ENCODE measurements around the gene RIPOR3. TPM values are rescaled to one million over a fixed set of nuclear protein-coding genes. Genes with fewer than 3 reads are reported as not detected.

Gene RIPOR3
- total and polyA plus RNA-seq, 9 of the 15 experiments (the other 6 are each of a cell fraction or from before 2014, with no cell fraction given), result 3.3 to 62.7 (median 21.4) TPM

- TF ChIP-seq, protein P1, sequence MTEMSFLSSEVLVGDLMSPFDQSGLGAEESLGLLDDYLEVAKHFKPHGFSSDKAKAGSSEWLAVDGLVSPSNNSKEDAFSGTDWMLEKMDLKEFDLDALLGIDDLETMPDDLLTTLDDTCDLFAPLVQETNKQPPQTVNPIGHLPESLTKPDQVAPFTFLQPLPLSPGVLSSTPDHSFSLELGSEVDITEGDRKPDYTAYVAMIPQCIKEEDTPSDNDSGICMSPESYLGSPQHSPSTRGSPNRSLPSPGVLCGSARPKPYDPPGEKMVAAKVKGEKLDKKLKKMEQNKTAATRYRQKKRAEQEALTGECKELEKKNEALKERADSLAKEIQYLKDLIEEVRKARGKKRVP (CRISPR knock-in tag; IDR thresholded peaks at IDR 0.05), result 0 out of 2 replicates have a peak, but pooled peaks have one; percentile 16
- TF ChIP-seq NUFIP1 (IDR thresholded peaks at IDR 0.05; ENCODE audit: partially characterized antibody) (no peak), ZNF561 (CRISPR knock-in tag; conservative IDR thresholded peaks at IDR 0.05) (no peak), HDAC8 (tag; IDR thresholded peaks at IDR 0.05) (no peak), TGIF2 (CRISPR knock-in tag; IDR thresholded peaks at IDR 0.05) (peak; percentile 84; the same call in 1 of the 2 replicates), ZFP36 (IDR thresholded peaks at IDR 0.05; ENCODE audit: low read depth, low read length, partially characterized antibody) (no peak), POLR2H (tag; IDR thresholded peaks at IDR 0.05; ENCODE audit: low read depth) (no peak), CHCHD3 (CRISPR knock-in tag; IDR thresholded peaks at IDR 0.05) (no peak), CSDE1 (IDR thresholded peaks at IDR 0.05) (no peak), ZNF217 (CRISPR knock-in tag; IDR thresholded peaks at IDR 0.05) (no peak), ZNF830 (CRISPR knock-in tag; IDR thresholded peaks at IDR 0.05) (no peak), MCM3 (IDR thresholded peaks at IDR 0.05) (no peak), ESRRB (CRISPR knock-in tag; IDR thresholded peaks at IDR 0.05; ENCODE audit: borderline replicate concordance) (no peak), HIVEP1 (CRISPR knock-in tag; IDR thresholded peaks at IDR 0.05) (no peak), HSF4 (CRISPR knock-in tag; IDR thresholded peaks at IDR 0.05; ENCODE audit: borderline replicate concordance) (no peak), PTTG1 (tag; IDR thresholded peaks at IDR 0.05; ENCODE audit: low read depth) (no peak), SP2 (IDR thresholded peaks at IDR 0.05; ENCODE audit: extremely low read depth, low read depth, low read length, poor library complexity, severe bottlenecking) (peak; percentile 43)
- TF ChIP-seq, protein P2, sequence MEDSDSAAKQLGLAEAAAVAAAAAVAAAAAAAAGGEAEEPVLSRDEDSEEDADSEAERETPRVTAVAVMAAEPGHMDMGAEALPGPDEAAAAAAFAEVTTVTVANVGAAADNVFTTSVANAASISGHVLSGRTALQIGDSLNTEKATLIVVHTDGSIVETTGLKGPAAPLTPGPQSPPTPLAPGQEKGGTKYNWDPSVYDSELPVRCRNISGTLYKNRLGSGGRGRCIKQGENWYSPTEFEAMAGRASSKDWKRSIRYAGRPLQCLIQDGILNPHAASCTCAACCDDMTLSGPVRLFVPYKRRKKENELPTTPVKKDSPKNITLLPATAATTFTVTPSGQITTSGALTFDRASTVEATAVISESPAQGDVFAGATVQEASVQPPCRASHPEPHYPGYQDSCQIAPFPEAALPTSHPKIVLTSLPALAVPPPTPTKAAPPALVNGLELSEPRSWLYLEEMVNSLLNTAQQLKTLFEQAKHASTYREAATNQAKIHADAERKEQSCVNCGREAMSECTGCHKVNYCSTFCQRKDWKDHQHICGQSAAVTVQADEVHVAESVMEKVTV (CRISPR knock-in tag; IDR thresholded peaks at IDR 0.05), result no peak
- TF ChIP-seq, protein P3, sequence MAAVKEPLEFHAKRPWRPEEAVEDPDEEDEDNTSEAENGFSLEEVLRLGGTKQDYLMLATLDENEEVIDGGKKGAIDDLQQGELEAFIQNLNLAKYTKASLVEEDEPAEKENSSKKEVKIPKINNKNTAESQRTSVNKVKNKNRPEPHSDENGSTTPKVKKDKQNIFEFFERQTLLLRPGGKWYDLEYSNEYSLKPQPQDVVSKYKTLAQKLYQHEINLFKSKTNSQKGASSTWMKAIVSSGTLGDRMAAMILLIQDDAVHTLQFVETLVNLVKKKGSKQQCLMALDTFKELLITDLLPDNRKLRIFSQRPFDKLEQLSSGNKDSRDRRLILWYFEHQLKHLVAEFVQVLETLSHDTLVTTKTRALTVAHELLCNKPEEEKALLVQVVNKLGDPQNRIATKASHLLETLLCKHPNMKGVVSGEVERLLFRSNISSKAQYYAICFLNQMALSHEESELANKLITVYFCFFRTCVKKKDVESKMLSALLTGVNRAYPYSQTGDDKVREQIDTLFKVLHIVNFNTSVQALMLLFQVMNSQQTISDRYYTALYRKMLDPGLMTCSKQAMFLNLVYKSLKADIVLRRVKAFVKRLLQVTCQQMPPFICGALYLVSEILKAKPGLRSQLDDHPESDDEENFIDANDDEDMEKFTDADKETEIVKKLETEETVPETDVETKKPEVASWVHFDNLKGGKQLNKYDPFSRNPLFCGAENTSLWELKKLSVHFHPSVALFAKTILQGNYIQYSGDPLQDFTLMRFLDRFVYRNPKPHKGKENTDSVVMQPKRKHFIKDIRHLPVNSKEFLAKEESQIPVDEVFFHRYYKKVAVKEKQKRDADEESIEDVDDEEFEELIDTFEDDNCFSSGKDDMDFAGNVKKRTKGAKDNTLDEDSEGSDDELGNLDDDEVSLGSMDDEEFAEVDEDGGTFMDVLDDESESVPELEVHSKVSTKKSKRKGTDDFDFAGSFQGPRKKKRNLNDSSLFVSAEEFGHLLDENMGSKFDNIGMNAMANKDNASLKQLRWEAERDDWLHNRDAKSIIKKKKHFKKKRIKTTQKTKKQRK (IDR thresholded peaks at IDR 0.05; ENCODE audit: borderline replicate concordance, low read depth, low read length), result no peak
- TF ChIP-seq, protein P4, sequence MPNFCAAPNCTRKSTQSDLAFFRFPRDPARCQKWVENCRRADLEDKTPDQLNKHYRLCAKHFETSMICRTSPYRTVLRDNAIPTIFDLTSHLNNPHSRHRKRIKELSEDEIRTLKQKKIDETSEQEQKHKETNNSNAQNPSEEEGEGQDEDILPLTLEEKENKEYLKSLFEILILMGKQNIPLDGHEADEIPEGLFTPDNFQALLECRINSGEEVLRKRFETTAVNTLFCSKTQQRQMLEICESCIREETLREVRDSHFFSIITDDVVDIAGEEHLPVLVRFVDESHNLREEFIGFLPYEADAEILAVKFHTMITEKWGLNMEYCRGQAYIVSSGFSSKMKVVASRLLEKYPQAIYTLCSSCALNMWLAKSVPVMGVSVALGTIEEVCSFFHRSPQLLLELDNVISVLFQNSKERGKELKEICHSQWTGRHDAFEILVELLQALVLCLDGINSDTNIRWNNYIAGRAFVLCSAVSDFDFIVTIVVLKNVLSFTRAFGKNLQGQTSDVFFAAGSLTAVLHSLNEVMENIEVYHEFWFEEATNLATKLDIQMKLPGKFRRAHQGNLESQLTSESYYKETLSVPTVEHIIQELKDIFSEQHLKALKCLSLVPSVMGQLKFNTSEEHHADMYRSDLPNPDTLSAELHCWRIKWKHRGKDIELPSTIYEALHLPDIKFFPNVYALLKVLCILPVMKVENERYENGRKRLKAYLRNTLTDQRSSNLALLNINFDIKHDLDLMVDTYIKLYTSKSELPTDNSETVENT (CRISPR knock-in tag; IDR thresholded peaks at IDR 0.05), result peak; percentile 57; the same call in 1 of the 2 replicates
Measured at GRCh38 chr20:50731055-50731929, 40.0 kb upstream of the RIPOR3 start, which contains the start of gene PARD6B (continued).

All from K562 (cell line).